ENCODE data around the gene MAP3K13. TPM values are rescaled to one million over a fixed set of nuclear protein-coding genes. Genes with fewer than 3 reads are reported as not detected.
A peak's percentile ranks its signal among the peaks of the same experiment; 100 is the strongest.

Gene MAP3K13
- total and polyA plus RNA-seq, 2 of the 13 experiments (the other 11 are each of a cell fraction or from before 2014, with no cell fraction given) = 24.2 to 26.5 TPM

DNA sequence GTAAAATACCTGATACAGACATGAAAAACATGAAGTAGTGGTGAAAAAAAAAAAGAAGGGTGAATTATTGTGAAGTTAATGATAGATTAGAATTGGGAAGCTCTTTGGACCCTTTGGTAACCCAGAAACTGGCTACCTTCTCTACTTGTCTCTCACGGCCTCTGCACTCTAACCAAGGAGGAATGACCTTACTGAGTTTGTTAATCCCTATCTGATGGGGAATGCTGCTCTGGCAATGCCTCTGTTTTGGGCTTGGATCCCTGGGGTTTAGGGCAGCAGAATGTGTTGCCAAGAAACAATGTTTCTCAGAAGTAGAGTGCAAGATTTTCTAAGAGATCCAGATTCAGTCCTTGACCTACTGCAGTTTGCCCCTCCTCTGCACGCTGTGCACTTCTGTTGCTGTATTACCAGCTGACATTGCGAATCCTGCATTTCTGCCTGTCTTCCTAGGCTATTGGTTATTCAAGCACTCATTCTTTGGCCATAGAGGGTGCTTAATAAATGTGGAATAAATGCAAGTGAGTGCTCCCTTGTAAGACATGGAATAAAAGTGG is 49.2 kb upstream of the MAP3K13 start:
- H2AFZ ChIP-seq (ENCODE audit: low read length) = no peak overlapping the region
- CTCF ChIA-PET (ENCODE audit: low intra/inter-chr PET ratio, low total read pairs) = no interaction called here
- TF ChIP-seq MAFK (conservative IDR thresholded peaks at IDR 0.05 in 1 of 2, IDR thresholded peaks at IDR 0.05 in 1 of 2; ENCODE audit: low read length in 2 of 2) (peak; percentile 28 to 45; a peak in 3 of 4 replicates), ZNF230 (CRISPR knock-in tag; IDR thresholded peaks at IDR 0.05) (no peak), CHD4 (IDR thresholded peaks at IDR 0.05; ENCODE audit: borderline replicate concordance, low read length) (no peak), HNF4A (CRISPR knock-in tag; IDR thresholded peaks at IDR 0.05) (0 out of 2 replicates have a peak, but pooled peaks have one; percentile 13), SNAPC5 (CRISPR knock-in tag; IDR thresholded peaks at IDR 0.05; ENCODE audit: borderline replicate concordance) (no peak)
- DNase-seq (ENCODE audit: low spot score) = no peak
- in situ Hi-C loops (cut with HindIII; ENCODE audit: extremely low pct_ligation_motif_present, low pct_unique_long_range_greater_than_20kb) = no loop called here
- BruUV-seq (replicated peaks) = no TSS peak
- intact Hi-C loops (cut with micrococcal nuclease; ENCODE audit: unreplicated experiment) = no loop called here
- FAIRE-seq = no peak
- no peaks in the 10 kb centered on the region for H3K27me3 ChIP-seq (ENCODE audit: control insufficient read depth in 1 of 2, insufficient read depth in 2 of 2, low read length in 2 of 2)
- 0 out of 2 replicates have a peak overlapping the region, but pooled peaks have one; percentile 20 for H3K4me2 ChIP-seq (ENCODE audit: low read depth, low read length)
- no peaks in the 10 kb centered on the region for H4K20me1 ChIP-seq (ENCODE audit: insufficient read depth, low read length)
- H3K79me2 ChIP-seq (ENCODE audit: insufficient read depth, low read length) = no peaks in the 10 kb centered on the region
- ATAC-seq = peak; percentile 35; the same call in 2 of the 3 replicates
- 67% methylated on average over 3 of the region's 3 CpGs for WGBS (ENCODE audit: low lambda C conversion rate)
- H3K4me1 ChIP-seq (ENCODE audit: insufficient read depth, low read length) = peaks cover 58% of the 10 kb centered on the region
- H3K36me3 ChIP-seq (replicated peaks in 1 of 2; ENCODE audit: control insufficient read depth in 1 of 2, insufficient read depth in 2 of 2, low read length in 2 of 2) = no peaks in the 10 kb centered on the region
- no peak overlapping the region for H3K4me3 ChIP-seq (replicated peaks in 1 of 3; ENCODE audit: insufficient read depth in 1 of 3, low read depth in 2 of 3, low read length in 3 of 3)
- no peak overlapping the region for H3K27ac ChIP-seq (ENCODE audit: extremely low read length, insufficient read depth, low read length)
- H3K9ac ChIP-seq (ENCODE audit: insufficient read depth, low read depth, low read length) = no peak overlapping the region
- no peaks in the 10 kb centered on the region for H3K9me3 ChIP-seq (ENCODE audit: low read length)
- POLR2A ChIA-PET = interaction anchor here (1.5 kb wide), 1 partner anchor 15 kb away, joined by 5 read pairs; no protein-coding TSS in a partner anchor

DNA sequence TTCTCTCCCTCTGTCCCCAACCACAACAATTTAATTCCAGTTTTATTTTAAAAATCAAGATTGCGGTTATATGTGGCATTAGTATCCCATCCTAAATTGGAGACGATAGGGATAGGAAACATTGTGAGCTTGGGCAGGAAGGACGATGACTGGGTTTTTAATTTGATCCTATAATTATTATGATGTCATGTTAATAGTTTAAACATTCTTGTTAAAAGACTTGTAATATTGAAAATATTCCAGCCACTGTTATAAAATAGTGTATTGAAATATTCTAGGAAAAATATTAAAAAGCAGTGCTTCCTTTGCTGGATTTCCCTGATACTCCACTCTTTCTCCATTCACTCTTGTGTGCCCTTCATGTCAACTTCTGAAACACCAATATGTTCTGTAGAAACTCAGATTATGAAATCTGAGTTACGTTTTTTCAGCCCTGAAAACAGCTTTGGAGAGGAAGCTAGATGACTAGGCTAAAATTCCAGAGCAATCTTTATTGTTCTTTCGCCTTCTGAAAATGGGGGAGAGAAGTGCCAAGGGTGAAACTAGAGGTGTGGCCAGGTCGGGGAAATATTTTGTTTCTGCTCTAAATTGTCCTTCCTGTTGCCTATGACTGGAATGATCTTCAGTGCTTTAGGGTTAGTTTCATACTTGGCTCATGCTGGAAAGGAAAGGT is 46.1 kb upstream of the MAP3K13 start:
- no peaks in the 10 kb centered on the region for H3K27me3 ChIP-seq (ENCODE audit: control insufficient read depth in 1 of 2, insufficient read depth in 2 of 2, low read length in 2 of 2)
- no peaks in the 10 kb centered on the region for H3K79me2 ChIP-seq (ENCODE audit: insufficient read depth, low read length)
- BruUV-seq (replicated peaks) = no TSS peak
- H3K4me3 ChIP-seq (replicated peaks in 1 of 3; ENCODE audit: insufficient read depth in 1 of 3, low read depth in 2 of 3, low read length in 3 of 3) = peak overlapping the region in 2 of 3 experiments; percentile 15 to 25; a peak in 4 of 6 replicates
- H3K27ac ChIP-seq (ENCODE audit: extremely low read length, insufficient read depth, low read length) = peak overlapping the region; percentile 34
- H3K36me3 ChIP-seq (replicated peaks in 1 of 2; ENCODE audit: control insufficient read depth in 1 of 2, insufficient read depth in 2 of 2, low read length in 2 of 2) = no peaks in the 10 kb centered on the region
- peak; percentile 43 for DNase-seq (ENCODE audit: low spot score)
- H2AFZ ChIP-seq (ENCODE audit: low read length) = no peak overlapping the region
- peak overlapping the region; percentile 52 for H3K4me2 ChIP-seq (ENCODE audit: low read depth, low read length)
- ChIA-PET POLR2A (interaction anchor here (0.8 kb wide), 1 partner anchor 12 kb away, joined by 3 read pairs; no protein-coding TSS in a partner anchor), CTCF (ENCODE audit: low intra/inter-chr PET ratio, low total read pairs) (no interaction called here)
- intact Hi-C loops (cut with micrococcal nuclease; ENCODE audit: unreplicated experiment) = no loop called here
- 58% methylated on average over 6 of the region's 6 CpGs for WGBS (ENCODE audit: low lambda C conversion rate)
- in situ Hi-C loops (cut with HindIII; ENCODE audit: extremely low pct_ligation_motif_present, low pct_unique_long_range_greater_than_20kb) = no loop called here
- no peaks in the 10 kb centered on the region for H4K20me1 ChIP-seq (ENCODE audit: insufficient read depth, low read length)
- peak overlapping the region; percentile 12; the same call in 1 of the 2 replicates for H3K9ac ChIP-seq (ENCODE audit: insufficient read depth, low read depth, low read length)
- no peak for TF ChIP-seq ZSCAN22 (CRISPR knock-in tag; IDR thresholded peaks at IDR 0.05)
- TF ChIP-seq NFE2 (CRISPR knock-in tag; IDR thresholded peaks at IDR 0.05) = peak; percentile 63; the same call in 1 of the 2 replicates
- TF ChIP-seq HMG20A (CRISPR knock-in tag; IDR thresholded peaks at IDR 0.05; ENCODE audit: borderline replicate concordance) = peak; percentile 26; the same call in 1 of the 2 replicates
- TF ChIP-seq ATF7 (IDR thresholded peaks at IDR 0.05) = peak; percentile 65; the same call in 1 of the 2 replicates
- TF ChIP-seq ATF7 (CRISPR knock-in tag; IDR thresholded peaks at IDR 0.05) = no peak
- peak; percentile 70 for TF ChIP-seq NFE2L2 (IDR thresholded peaks at IDR 0.05; ENCODE audit: low read length)
- ATAC-seq = no peak; the same call in 2 of the 3 replicates
- no peaks in the 10 kb centered on the region for H3K9me3 ChIP-seq (ENCODE audit: low read length)
- peak; percentile 70 for FAIRE-seq
- H3K4me1 ChIP-seq (ENCODE audit: insufficient read depth, low read length) = peaks cover 39% of the 10 kb centered on the region

All from HepG2 (cell line).